ENCODE data around the gene VOPP1.

The VOPP1 gene

DNA sequence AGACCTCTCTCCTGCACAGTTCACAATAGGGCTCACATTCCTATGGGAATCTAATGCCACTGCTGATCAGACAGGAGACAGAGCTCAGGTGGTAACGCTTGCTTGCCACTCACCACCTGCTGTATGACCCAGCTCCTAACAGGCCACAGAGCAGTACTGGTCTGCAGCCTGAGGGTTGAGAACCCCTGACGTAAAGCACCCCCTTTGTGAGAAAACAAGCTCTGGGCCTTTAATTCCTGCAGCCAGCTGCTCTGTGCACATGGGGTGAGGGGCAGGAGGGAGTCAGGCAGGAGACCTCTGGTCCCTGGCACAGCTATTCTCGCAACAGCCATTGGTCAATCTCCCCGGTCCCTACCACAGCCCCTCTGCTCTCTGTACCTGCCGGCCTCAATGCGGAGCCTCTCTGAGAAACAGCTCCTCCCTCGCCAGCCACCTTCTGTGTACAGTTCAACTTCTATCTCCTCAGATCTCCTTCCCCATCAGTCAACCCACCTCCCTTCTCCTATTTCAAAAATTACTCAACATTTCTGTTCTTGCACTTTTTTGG, 105.2 kb downstream of the VOPP1 start:
- no peak for DNase-seq (ENCODE audit: low spot score)
- H3K4me3 ChIP-seq = no peak overlapping the region
- H3K27ac ChIP-seq = no peak overlapping the region
- TF ChIP-seq, protein P1, sequence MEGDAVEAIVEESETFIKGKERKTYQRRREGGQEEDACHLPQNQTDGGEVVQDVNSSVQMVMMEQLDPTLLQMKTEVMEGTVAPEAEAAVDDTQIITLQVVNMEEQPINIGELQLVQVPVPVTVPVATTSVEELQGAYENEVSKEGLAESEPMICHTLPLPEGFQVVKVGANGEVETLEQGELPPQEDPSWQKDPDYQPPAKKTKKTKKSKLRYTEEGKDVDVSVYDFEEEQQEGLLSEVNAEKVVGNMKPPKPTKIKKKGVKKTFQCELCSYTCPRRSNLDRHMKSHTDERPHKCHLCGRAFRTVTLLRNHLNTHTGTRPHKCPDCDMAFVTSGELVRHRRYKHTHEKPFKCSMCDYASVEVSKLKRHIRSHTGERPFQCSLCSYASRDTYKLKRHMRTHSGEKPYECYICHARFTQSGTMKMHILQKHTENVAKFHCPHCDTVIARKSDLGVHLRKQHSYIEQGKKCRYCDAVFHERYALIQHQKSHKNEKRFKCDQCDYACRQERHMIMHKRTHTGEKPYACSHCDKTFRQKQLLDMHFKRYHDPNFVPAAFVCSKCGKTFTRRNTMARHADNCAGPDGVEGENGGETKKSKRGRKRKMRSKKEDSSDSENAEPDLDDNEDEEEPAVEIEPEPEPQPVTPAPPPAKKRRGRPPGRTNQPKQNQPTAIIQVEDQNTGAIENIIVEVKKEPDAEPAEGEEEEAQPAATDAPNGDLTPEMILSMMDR (IDR thresholded peaks at IDR 0.05) = no peak

DNA sequence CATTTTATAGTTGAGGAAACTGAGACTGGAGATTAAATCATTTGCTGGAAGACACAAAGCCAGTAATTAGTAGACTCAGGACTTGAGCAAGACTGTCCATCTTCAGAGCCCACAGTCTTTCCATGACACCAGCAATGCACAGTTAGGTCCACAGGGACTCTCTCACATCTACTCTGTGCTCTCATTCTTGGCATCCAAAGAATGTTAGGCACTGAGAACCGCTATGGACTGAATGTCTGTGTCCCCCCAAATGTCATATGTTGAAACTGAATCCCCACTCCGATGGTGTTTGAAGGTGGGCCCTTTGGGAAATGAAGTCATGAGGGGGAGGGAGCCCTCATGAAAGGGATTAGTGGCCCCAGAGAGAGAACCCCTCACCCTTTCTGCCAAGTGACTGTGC, 106.6 kb downstream of the VOPP1 start:
- TF ChIP-seq, protein P1 (IDR thresholded peaks at IDR 0.05) = no peak
- Histone ChIP-seq H3K27ac (no peak overlapping the region), H3K4me3 (no peak overlapping the region)
- DNase-seq (ENCODE audit: low spot score) = no peak

DNA sequence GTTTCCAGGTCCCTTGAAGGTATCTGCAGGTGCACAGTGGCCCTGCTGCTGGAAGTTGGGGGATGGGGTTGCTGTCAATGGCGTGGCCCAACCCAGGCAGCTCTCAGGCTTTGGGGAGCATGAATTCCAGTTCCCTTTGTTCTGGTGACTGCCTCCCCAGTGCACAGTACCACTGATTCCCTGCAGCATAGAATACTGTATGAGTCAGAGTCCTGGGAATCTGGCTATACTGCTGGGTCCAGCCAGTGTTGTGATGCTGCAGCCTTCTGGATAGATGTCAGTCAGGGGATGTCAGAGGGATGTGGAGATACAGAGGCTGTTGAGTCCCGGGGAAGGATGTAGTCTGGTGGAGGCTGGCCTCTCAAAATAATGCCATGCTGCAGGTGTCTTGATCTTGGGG, 107.9 kb downstream of the VOPP1 start:
- TF ChIP-seq, protein P1 (IDR thresholded peaks at IDR 0.05) = no peak
- no peak for DNase-seq (ENCODE audit: low spot score)
- Histone ChIP-seq H3K4me3 (no peak overlapping the region), H3K27ac (no peak overlapping the region)

DNA sequence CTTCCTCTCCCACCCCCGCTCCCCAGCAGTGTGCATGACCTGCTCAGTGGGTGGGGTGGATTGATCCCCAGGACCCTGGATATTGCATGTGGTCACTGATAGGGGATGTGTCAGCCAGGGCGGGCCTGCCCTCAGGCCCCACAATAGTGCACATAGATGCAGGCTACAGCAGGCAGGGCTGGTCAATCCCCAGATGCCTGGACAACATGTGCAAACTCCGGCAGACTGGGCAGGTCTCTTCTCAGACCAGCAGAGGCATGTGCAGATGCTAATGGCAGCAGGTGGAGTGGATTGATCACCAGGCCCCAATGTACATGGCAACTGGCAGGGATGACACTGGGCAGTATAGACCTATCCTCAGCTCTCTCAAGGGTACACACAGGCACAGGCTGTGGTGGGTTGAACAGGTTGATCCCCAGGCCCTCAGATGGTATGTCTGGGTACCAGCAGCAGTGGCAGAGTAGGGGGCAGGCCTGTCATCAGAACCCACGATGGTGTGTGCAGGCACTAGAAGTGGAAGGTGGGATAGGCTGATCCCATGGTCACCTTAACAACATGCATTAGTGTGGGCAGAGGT, 108.5 kb downstream of the VOPP1 start:
- TF ChIP-seq, protein P1 (IDR thresholded peaks at IDR 0.05) = no peak
- H3K4me3 ChIP-seq = no peak overlapping the region
- H3K27ac ChIP-seq = no peak overlapping the region
- DNase-seq (ENCODE audit: low spot score) = no peak

DNA sequence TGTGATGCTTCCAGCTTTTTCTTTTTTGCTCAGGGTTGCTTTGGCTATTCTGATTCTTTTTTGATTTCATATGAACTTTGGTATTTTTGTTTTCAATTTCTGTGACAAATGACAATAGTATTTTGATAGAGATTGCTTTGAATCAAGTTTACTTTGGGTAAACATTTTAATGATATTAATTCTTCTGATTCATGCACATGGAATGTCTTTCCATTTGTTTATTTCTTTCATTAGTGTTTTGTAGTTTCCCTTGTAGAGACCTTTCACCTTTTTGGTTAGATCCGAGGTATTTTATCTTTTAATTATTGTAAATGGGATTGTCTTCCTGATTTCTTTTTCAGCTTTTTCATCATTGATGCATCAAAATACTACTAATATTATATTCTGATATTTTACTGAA, 114.0 kb downstream of the VOPP1 start:
- no peak overlapping the region for H3K27ac ChIP-seq
- no peak overlapping the region for H3K4me3 ChIP-seq
- DNase-seq (ENCODE audit: low spot score) = no peak
- TF ChIP-seq, protein P1 (IDR thresholded peaks at IDR 0.05) = no peak

DNA sequence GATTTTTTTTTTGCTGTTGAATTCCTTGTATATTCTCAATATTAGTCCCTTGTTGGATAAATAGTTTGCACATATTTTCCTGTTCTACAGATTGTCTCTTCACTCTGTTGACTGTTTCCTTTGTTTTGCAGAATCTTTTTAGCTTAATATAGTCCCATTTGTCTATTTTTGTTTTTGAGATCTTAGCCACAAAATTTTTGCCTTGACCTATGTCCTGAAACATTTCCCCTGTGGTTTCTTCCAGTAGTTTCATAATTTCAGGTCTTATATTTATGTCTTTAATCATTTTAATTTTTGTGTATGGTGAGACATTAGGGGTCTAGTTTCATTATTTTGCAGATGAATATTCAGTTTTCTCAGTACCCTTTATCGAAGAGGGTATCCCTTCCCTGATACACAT, 114.5 kb downstream of the VOPP1 start:
- H3K4me3 ChIP-seq = no peak overlapping the region
- no peak for DNase-seq (ENCODE audit: low spot score)
- H3K27ac ChIP-seq = no peak overlapping the region
- TF ChIP-seq, protein P1 (IDR thresholded peaks at IDR 0.05) = no peak

DNA sequence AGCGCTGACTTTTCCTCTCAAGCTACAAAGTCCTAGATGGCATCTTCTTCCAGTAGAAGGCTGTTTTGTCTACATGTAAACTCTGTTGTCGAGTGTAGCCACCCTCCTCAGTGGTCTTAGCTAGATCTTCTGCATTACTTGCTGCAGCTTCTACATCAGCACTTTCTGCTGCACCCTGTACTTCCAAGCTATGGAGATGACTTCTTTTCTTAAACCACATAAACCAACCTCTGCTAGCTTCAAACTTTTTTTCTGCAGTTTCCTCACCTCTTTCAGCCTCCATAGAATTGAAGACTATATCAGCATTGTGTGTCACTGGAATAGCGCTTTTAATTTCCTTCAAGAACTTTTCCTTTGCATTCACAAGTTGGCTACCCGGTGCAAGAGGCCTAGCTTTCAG, 119.3 kb downstream of the VOPP1 start:
- TF ChIP-seq, protein P1 (IDR thresholded peaks at IDR 0.05) = no peak
- Histone ChIP-seq H3K27ac (no peak overlapping the region), H3K4me3 (no peak overlapping the region)
- DNase-seq (ENCODE audit: low spot score) = no peak

Data from coronary artery (tissue), 2 donors.